Stimulated activated CD8-positive, alpha-beta memory T cell treated with anti-CD3 and anti-CD28 coated beads, Interleukin-4, amount 100 ng/mL, for 24 hours (primary cell): ENCODE data around the gene MBLAC1.
"Not testable (repeated sequence)": the region's sequence is repeated elsewhere in the genome, so short reads cannot be mapped to it uniquely, and the experiment has no call there.

Source experiments
- DNase-seq: peaks from one replicate; pipeline ENCODE4 v3.0.0-alpha.2; 2020; ENCODE audit warnings: low read depth

Gene MBLAC1

GRCh38 chr7:100124301-100125230, 2.2 kb upstream of the MBLAC1 start:
- DNase-seq: no peak

DNA sequence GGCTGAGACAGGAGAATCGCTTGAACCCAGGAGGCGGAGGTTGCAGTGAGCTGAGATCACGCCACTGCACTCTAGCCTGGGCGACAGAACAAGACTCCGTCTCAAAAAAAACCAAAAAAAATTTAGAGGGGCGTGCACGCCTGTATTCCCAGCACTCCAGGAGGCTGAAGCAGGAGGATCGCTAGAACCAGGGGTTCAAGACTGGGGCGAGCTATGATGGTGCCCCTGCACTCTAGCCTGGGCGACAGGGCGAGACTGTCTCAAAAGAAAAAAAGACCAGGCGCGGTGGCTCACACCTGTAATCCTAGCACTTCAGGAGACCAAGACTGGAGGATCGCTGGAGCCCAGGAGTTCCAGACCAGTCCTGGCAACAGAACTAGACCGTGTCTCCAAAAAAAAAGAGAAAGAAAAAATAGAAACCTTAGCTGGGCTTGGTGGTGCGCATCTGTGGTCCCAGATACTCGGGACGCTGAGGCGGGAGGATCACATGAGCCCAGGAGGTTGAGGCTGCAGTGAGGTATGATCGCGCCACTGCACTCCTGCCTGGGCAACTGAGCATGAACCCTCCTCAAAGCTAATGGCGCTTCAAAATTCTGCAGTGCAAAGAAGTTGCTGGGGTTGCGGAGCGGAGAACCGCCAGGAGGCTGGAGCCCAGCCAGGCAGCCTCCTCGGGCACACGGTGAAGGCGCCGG, 382 bp upstream of the MBLAC1 start:
- no peak for DNase-seq

DNA sequence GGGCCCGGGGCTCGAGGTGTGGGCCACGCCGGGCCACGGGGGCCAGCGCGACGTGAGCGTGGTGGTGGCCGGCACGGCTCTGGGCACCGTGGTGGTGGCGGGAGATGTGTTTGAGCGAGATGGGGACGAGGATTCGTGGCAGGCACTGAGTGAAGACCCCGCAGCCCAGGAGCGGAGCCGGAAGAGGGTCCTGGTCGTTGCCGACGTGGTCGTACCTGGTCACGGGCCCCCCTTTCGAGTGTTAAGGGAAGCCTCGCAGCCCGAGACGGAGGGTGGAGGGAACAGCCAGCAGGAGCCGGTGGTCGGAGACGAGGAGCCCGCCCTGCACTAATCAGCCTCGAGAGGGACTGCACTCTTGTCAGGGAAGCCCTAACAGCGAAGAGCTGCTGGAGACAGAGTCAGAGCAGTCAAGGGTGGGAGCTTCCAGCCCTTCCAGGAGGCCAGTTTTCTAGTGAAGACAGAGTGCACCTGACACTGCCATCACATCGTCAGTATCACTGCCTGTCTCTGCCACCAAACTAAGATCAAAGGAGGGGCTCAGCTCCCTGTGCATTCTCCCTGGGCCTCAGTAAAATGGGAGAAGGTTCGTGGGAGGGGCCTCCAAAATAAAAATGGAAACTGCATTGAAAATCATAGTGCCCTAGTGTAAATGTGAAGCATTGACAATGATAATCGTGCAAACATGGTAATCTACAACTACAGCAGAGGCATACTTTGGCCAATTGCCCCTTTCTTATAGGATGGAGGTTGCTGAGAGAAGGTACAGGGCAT, 1.3 kb downstream of the MBLAC1 start:
- no peak for DNase-seq

- no peak for DNase-seq
These were observed 1.8 kb downstream of the MBLAC1 start for GRCh38 chr7:100128637-100128963.

DNA sequence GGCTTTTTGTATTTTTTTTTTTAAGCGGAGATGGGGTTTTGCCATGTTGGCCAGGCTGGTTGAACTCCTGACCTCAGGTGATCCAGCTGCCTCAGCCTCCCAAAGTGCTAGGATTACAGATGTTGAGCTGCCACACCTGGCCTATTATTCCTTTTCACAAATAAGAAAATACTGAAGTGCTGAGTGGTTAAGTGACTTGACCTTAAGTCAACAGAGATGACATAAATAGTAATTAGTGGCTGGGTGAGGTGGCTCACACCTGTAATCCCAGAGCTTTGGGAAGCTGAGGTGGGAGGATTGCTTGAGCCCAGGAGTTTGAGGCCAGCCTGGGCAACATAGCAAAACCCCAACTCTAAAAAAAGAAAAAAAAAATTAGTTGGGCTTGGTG, 3.4 kb downstream of the MBLAC1 start:
- not testable (repeated sequence) for DNase-seq

DNA sequence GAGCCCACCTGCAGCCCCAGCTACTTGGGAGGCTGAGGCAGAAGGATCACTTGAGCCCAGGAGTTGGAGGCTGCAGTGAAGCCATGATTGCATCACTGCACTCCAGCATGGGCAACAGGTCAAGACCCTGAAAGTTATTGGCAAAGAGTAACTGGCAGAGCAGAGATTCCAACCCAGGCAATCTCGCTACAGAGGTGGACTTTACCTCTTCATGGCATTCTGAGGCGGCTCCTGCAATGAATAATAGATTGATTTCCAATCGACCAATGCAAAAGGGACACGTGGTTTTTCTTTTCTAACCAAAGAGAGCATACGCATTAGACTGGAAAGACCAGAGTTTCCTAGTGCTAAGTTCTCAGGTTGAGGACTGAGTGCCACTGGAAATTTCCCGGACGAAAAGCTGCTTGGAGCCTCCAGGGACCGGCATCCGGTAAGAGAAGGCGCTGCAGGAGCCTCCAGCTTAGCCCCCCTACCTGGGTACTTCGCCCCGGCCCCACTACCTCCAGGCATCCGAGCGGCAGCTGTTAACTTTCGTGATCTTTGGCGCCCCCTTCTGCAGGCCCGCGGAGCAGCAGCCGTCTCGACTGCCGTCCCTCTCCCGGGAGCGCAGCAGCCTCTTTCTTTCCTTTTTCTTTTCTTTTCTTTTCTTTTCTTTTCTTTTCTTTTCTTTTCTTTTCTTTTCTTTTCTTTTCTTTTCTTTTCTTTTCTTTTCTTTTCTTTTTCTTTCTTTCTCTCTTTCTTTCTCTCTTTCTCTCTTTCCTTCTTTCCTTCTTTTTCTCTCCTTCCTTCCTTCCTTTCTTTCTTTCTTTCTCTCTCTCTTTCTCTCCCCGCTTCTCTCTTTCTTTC, 4.1 kb downstream of the MBLAC1 start:
- DNase-seq: peak; percentile 80

DNA sequence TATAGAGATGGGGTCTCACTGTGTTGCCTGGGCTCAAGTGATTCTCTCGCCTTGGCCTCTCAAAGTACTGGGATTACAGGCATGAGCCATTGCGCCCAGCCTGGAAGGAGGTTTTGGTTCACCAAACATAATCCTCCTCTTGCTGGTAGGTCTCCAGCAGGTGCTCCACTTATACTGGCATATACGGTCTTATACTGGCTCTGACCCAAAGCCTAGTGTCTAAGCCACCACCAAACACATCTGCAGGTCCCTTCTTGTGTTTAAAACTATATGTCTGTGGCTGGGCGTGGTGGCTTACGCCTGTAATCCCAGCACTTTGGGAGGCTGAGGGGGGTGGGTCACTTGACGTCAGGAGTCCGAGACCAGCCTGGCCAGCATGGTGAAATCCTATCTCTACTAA, 5.4 kb downstream of the MBLAC1 start:
- DNase-seq: no peak

- no peak for DNase-seq
These were observed 6.0 kb downstream of the MBLAC1 start for GRCh38 chr7:100132697-100133151.

GRCh38 chr7:100137851-100138760, 11.3 kb downstream of the MBLAC1 start:
- DNase-seq: no peak

DNA sequence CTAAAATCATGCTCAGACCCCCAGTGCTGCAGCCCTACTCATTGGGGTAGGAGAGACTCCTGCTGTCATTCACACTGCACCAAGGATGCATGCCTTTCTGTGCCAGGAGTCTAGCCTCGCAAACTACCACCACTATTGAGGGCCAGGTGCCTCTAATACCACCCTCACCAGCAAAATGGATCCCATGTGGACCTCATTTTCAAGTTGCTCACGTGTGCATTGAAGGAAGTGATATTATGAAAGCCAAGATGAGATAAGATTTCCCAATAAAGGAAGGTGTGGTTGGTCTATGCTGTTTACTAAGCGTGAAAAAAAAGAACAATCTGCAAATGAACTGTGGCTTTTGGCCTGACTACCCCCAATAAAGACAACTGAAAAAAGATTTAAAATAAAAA, 14.8 kb downstream of the MBLAC1 start:
- DNase-seq: no peak

DNA sequence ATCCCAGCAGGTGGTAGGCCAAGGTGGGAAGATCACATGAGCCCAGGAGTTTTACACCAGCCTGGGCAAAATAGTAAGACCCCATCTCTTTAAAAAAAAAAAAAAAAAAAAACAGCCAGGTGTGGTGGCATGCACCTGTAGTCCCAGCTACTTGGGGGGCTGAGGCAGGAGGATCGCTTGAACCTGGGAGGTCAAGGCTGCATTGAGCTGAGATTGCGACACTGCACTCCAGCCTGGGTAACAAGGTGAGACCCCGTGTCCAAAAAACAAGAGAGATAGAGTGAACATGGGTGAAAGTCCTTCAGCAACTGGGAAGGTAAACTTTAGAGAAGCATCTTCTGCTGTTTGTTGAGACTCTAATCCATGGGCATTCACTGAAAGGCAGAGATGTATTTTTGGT, 15.7 kb downstream of the MBLAC1 start:
- DNase-seq: no peak

DNA sequence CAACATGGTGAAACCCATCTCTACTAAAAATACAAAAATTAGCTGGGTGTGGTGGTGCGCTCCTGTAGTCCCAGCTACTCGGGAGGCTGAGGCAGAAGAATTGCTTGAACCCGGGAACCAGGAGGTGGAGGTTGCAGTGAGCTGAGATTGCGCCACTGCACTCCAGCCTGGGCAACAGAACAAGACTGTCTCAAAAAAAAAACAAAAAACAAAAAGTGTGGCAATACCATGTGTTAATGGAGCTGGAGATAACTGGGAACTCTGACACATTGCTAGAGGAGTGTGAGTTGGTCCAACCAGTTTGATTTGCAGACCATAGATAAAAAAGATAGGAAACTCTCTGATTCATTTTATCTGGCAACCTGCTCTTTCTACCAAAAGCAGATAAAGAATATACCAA, 19.6 kb downstream of the MBLAC1 start:
- DNase-seq: not testable (repeated sequence)

DNA sequence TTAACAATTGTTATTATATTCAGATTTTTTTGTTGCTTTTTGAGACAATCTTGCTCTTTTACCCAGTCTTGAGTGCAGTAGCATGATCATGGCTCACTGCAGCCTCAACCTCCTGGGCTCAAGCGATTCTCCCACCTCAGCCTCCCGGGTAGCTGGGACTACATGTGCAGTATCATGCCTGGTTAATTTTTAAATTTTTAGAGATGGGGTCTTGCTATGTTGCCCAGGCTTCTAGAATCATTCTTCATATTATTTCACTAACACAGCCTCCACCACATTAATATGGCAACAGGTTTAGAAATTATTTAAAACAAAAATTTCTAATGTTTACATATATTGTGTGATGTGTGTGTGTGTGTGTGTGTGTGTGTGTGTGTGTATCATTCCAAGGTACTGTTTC, 20.5 kb downstream of the MBLAC1 start:
- DNase-seq: no peak

DNA sequence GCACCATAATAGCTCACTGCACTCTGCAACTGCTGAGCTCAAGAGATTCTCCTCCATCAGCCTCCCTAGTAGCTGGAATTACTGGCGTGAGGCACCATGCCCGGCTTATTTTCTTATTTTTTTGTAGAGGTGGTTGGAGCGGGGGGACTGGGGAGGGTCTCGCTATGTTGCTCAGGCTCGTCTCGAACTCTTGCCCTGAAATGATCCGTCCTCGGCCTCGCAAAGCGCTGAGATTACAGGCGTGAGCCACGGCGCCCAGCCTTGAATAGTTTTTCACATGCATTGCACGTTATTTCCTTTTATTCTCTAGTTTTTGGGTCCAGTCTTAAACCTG, 21.4 kb downstream of the MBLAC1 start:
- DNase-seq: no peak

GRCh38 chr7:100148559-100149328, 22.0 kb downstream of the MBLAC1 start, which contains the start of gene LAMTOR4:
Gene LAMTOR4 (plus strand): TSS chr7:100148918. CDS start chr7:100148973, 55 bp downstream.
- DNase-seq: peak; percentile 95

- no peak for DNase-seq
These were observed 25.6 kb downstream of the MBLAC1 start for GRCh38 chr7:100152404-100152803.

- DNase-seq: no peak
These were observed 26.3 kb downstream of the MBLAC1 start for GRCh38 chr7:100152937-100153666.

GRCh38 chr7:100153708-100154535, 27.2 kb downstream of the MBLAC1 start:
- DNase-seq: no peak
